Right ventricle myocardium superior (tissue), 1 donor: ENCODE data around the gene PMM2. TPM values are rescaled to one million over a fixed set of nuclear protein-coding genes. Genes with fewer than 3 reads are reported as not detected.
A peak's percentile ranks its signal among the peaks of the same experiment; 100 is the strongest.

Source experiments
- ATAC-seq: fragments of 200-7000 bp; cut with Tn5 transposase; one replicate; pipeline ENCODE4 v1.9.1; 2020; ENCODE audit warnings: mild to moderate bottlenecking; ENCODE audit not compliant: poor library complexity
- DNase-seq: peaks from one replicate; pipeline ENCODE4 v3.0.0-alpha.2; 2020
- intact Hi-C: fragments of 100-400 bp; cut with DNase I; formaldehyde crosslinking; loops from one replicate; pipeline ENCODE4 v1.11.2; 2022
- total RNA-seq: library from RNA; stranded (reverse); fragmentation: NEBNext Ultra II Directional; extraction: Animal tissue kit (Norgen Biotek cat#: 25700); gene quantifications from one replicate; pipeline ENCODE4 v1.2.1, GENCODE V29; 2021
- donor health status: DM: no; HTN: yes; CAD: no; lungs with severe emphysema.

PMM2 gene
- total RNA-seq, 1 donor from 2014 or later = 14.9 TPM

DNA sequence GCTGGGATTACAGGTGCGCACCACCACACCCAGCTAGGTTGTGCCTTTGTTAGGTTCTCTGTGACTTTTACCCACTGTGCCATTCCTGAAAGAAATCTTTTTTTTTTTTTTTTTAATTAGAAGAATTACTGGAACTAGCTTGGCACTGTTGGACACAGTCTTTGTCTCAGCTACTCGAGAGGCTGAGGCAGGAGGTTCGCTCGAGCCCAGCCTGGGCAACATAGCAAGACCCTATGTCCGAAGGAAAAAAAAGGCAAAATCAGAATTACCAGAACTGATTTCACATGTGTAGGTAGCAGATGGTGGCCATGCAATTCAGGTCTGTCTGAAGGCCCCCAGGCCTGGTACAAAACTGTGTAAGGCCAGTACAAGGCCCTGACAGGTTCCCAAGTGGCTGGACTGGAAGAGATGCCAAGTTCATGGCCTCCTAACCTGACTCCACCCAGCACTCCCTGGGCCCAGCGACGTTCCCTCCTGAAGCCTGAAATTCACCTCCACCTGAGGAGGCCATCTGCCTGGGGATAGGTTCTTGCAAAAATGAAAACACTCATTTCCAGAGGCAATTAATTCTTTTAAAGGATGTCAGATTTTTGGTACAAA, 48.2 kb downstream of the PMM2 start:
- ATAC-seq = no peak
- no peak for DNase-seq
- intact Hi-C loops = no loop called here

- no peak for DNase-seq
- intact Hi-C loops = no loop called here
- no peak for ATAC-seq
Observed at GRCh38 chr16:8846401-8846932, 48.8 kb downstream of the PMM2 start.

DNA sequence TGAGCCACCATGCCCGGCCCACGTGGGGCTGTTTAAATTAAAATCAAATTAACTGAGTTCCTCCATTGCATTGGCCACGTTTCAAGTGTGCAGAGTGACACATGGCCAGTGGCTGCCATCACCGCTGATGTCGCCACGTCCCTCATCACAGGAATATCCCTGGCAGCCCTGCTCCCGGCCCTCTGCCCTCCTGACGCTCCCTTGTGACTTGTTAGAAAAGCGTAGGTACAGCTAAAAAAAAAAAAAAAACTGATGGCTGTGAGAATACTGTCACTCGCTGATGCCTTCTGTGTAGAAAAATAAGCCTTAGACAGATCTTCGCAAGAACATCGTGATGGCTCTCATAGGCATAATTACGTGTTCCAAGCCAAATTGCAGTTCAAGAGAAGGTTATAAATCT, 49.5 kb downstream of the PMM2 start:
- ATAC-seq (no peak), DNase-seq (no peak)
- intact Hi-C loops = no loop called here

DNA sequence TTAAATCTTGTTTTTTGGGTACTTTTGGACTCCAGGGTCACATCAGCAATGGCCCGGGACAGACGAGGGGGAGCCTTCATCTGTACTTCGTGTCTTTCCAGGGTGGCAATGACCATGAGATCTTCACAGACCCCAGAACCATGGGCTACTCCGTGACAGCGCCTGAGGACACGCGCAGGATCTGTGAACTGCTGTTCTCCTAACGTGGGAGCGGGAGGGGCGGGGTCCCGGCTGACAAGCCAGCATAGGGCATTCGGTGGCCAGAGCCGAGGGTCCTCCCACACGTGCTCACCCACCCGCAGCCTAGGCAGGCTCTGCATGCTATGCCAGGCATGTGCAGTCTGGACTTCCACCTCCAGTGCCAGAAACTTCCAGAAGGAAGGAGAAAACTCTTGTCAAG, 50.0 kb downstream of the PMM2 start:
- no peak for DNase-seq
- intact Hi-C loops = no loop called here
- ATAC-seq = no peak

DNA sequence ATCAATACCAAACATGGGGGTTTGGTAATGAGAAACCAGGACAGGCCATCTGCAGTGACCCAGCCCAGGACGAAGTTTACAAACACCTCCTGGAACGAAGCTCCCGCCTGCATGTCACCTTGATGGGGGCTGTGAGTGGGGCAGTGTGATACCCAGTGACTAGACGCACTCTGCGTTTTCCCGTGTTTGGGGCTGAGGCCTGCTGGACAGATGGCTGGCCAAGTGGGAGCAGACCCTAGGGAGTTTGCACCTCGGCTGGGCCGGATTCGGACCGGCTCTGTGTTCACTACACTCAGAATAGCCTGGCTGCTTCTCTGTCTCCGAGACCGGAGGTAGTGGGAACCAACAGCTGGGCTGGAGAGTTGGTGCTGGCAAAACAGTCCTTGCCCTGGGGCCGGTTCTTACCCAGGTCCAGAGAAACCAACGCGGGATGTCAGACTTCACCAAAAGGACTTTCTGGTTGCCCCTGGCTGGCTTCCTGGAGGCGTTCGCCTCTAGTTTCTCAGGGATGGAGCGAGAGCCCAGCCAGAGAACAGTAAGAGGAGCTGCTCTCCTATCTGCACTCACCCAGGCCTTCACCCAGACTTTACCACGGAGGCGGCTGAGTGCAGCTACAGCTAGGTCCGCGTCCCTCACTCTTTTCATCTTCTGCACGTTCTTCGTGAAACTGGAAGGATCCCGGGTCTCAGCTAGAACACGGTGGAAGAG, 50.7 kb downstream of the PMM2 start:
- DNase-seq = no peak
- intact Hi-C loops = no loop called here
- ATAC-seq = peak; percentile 6

DNA sequence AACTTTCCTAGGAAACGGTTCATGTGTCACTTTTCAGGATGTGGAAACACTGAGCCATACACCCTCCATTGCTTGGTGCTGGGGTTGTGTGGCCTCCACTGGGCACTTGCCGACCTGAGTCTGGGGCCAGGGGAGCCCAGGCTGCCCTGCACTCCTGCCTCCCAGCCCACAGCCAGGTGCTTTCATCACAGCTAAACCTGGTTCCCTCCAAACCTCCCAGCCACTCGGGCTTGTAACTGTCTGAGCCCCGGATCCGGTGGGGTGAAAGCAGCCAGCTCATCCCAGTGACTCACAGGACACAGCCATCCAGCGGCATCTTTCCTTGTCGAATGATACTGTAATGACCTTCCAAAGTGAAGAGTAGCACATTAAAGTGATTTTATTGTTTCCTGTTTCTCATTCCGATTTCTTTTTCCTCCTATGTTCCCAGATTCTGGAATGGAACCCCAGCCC, 51.3 kb downstream of the PMM2 start:
- ATAC-seq (no peak), DNase-seq (no peak)
- intact Hi-C loops = no loop called here

DNA sequence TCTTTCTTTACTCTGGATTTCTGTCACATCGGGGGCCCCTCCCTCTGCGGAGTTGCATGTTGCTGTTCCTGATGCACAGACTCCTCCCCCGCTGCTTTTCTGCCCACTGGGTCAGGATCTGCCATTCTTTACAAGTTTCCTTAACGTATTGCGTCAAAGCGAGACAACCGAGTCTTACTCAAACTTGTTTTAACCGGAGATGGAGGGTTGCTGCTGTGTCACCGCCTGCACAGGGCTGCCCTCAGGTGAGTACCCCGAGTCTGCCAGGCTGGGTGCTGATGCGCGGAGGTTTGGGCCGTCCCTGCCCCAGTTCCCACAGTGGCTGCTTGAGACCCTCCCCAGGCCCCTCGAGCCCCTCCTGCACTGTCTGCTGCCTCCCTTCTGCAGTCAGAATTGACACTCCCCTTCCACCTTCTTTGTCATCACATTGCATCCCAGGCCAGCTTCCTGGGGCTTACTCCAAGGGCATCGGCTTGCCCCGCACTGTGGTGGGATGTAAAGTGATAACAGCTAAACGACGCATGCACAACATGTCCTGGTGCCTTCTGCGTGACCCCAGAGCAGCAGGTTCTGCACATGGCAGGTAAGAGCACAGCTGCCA, 51.9 kb downstream of the PMM2 start:
- no peak for DNase-seq

DNA sequence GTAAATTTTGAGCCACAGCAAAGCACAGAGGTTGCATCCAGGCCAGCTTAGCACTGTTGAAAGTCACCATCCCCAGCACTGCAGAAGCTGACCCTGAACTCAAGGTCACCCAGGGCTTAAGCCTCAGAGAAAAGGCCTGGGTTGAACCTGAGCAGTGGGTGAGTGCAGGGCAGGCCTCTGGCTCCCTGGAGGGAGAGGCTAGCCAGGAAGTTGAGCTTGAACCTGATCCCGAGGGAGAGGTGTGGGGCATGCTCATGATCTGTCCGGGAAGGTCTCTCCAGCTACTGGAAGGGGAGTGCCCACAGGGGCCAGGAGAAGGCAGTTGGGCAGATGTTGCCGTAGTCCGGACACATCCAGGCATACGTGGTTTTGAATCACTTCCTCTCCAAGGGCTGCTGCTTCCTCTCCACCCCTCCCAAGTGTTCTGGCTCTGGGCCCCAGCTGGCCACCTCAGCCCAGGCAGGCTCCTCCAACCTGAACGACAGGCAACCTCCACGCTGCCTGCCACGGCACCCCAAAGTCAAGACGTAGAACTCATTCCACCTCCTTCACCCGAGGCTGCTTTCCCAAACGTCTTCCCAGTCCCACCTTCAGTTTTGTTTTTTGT, 52.7 kb downstream of the PMM2 start:
- ATAC-seq (peak; percentile 62), DNase-seq (peak; percentile 74)
- intact Hi-C loops = no loop called here

More for the DNA sequence above, 51.9 kb downstream of the PMM2 start:
- no peak for ATAC-seq
- intact Hi-C loops = no loop called here

DNA sequence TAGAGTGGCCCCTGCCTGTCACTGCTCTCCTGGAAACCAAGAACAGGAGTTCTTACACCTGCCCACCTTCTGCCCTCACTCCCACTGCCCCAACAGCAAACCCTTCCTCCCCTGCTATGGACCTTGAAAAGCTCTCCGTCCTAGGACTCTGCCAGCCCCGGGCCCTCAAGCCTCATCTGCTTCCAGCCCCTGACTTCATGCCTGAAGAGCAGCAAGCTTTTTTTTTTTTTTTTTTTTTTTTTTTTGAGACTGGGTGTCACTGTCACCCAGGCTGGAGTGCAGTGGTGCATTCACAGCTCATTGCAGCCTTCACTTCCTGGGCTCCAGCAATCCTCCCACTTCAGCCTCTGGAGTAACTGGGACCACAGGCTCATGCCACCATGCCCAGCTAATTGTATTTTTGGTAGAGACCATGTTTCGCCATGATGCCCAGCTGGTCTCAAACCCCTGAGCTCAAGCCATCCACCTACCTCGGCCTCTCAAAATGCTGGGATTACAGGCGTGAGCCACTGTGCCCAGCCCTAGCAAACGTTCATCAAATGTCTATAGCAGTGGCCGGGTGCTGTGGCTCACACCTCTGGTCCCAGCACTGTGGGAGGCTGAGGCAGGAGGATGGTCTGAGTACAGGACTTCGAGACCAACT, 54.2 kb downstream of the PMM2 start:
- intact Hi-C loops = no loop called here
- DNase-seq = no peak
- no peak for ATAC-seq

GRCh38 chr16:8852534-8852933, 54.9 kb downstream of the PMM2 start:
- intact Hi-C loops = no loop called here

DNA sequence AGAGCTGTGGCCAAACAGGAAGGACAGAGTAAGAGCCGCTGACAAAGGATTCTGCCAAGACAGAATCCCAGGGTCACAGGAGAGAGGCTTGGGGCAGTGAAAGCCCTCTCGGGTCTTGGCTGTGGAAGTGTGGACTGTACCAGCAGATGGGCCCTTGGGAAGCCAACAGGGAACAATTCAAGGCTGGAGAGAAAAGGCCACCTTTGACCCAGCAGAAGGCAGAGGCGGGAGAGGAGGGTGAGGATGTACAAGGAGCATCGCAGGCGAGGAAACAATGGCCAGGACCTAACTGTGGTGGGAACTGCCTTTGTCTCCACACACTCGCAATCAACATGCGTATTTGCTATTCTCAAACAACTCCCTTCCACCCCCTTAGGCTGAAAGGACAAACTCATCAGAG, 55.5 kb downstream of the PMM2 start:
- intact Hi-C loops = no loop called here
- no peak for ATAC-seq
- DNase-seq = no peak

More at GRCh38 chr16:8852534-8852933, 54.9 kb downstream of the PMM2 start:
- no peak for ATAC-seq
- DNase-seq = no peak

GRCh38 chr16:8853611-8854010, 56.0 kb downstream of the PMM2 start:
- no peak for ATAC-seq
- DNase-seq = no peak
- intact Hi-C loops = no loop called here

DNA sequence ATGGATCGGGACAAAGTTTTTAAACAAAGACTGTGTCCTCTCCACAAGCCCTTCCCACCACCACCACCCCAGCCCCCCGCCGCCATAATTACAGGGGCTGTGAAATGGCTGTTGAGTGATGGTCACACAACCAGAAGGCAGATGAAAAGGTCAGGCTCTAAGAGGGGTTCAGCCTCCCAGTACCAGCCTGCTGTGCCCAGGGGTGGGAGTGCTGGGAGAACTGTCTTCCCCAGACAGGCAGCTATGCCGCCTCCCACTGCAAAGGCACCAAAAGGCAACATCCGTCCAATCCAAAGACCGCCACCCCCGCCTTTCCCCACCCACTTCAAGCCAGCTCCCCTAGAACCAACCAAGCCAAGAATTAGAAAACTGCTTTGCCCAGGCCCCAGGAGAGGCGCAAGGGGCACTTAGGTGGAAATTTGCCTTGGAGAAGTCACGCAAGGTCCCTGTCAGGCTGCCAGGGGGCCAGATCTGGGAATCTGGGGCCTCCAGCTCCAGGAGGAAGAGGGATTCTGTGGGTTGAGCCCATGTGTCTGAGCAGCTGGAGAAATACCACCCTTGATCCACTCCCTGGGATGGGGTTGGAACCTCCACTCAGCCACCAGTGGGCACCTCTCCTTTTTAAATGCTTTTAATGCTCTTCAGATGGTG, 56.8 kb downstream of the PMM2 start:
- intact Hi-C loops = no loop called here
- no peak for DNase-seq
- ATAC-seq = no peak

DNA sequence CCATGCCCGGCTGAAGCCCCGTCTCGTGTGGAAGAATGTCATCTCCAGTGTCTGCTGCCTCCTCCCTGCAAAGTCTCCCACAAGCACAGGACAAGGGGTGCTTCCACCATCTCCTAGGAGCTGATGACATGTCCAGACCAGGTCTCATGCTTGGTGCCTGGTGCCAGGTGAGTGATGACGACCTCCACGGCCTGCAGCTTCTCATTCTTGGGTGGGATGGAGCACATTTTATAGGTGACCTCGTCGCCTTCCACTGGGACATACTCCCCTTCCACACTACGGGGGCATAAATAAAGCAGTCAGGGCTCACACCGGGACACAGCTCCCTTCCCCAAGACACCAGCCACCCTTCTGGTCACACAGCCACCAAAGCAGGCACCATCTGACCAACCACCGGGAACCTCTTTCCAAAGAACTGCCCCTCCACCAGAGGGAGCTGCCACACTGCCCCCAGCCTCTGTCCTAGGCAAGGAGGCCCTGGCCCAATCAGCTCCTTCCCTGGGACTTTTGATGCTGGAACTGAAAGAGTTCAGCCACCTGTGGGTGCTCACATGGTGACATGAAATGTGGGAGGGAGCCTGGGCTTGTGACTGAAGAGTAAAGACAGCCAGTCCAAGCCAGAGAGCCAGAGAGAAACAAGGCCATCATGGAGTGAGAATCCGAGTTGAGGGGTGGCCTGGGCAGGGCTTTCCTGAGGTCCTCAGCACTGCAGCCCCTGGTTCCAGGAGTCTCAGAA, 57.6 kb downstream of the PMM2 start:
- ATAC-seq = no peak
- intact Hi-C loops = no loop called here
- peak; percentile 12 for DNase-seq

DNA sequence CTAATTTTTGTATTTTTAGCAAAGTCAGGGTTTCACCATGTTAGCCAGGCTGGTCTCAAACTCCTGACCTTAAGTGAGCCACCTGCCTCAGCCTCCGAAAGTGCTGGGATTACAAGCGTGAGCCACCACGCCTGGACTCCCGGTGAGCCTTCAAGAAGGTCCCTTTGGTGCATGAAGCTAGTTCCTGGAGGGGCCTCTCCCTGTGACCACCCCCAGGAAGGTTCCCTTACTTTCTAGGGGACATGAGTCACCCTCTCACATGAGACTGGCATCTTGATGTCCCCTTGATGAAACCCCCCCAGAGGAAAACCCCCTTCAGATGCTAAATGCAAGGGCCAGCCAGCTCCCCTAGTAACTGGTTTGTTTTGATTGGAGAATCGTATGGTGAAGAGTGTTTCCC, 58.3 kb downstream of the PMM2 start:
- intact Hi-C loops = no loop called here
- DNase-seq = no peak
- no peak for ATAC-seq

DNA sequence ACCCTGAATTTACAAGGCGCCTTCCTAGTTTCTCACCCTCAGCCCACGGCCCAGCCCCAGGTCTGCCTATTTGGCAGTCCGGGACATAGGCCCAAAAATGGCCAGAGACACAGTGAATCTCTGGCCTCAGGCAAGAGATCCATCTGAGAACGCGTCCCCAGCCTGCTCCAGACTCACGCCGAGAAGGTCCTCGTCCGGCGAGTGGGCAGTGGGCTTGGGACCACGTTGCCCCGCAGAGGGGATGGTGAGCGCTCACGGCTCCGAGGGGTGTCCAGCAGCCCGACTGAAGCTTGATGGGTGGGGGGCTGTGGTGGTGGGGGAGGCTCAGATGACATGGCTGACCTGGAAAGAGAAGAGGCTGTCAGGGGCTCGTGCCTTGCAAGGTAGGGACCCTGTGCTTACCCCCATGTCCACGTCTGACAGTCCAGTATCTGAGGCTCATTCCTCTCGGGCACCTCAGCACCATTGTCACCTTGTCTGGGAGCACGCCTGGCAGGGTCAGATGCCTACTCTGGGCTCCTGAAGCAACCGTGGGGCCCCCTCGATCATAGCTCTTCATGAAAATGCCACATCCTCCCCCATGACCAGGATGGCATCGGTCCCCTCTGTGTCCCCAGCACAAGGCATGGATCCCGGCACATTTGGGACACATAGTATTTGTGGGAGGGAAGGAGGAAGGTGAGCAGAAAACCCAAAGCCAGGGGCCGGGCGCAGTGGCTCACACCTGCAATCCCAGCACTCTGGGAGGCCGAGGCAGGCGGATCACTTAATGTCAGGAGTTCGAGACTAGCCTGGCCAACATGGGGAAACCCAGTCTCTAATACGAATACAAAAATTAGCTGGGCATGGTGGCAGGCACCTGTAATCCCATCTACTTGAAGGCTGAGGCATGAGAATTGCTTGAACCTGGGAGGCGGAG, 61.6 kb downstream of the PMM2 start:
- no peak for DNase-seq
- ATAC-seq = no peak
- intact Hi-C loops = no loop called here
